OCI-LY1 (cell line): ENCODE results near the gene EMD.
A peak's percentile ranks its signal among the peaks of the same experiment; 100 is the strongest.

Experiments
- H2AFZ ChIP-seq: fragments of 200-600 bp; sonication (generic), shearing (Covaris generic); 2 replicates; pipeline ENCODE4 v1.6.0; 2014; ENCODE audit warnings: antibody characterized with exemption, mild to moderate bottlenecking, low read length
- H3F3A ChIP-seq: fragments of 200-600 bp; sonication (generic), shearing (Covaris generic); 2 replicates; pipeline ENCODE4 v1.6.0; 2014; ENCODE audit warnings: mild to moderate bottlenecking, antibody characterized with exemption, low read length, moderate library complexity; ENCODE audit not compliant: insufficient read depth
- H3K27ac ChIP-seq: fragments of 200-600 bp; sonication (generic); 2 replicates; pipeline ENCODE4 v1.5.1; 2014; ENCODE audit warnings: low read length, mixed run types, mild to moderate bottlenecking, low read depth; ENCODE audit not compliant: poor library complexity, severe bottlenecking
- H3K27me3 ChIP-seq: fragments of 200-600 bp; sonication (generic); 2 replicates; pipeline ENCODE4 v1.6.0; 2014; ENCODE audit warnings: antibody characterized with exemption, mild to moderate bottlenecking, low read length, moderate library complexity; ENCODE audit not compliant: insufficient read depth
- H3K36me3 ChIP-seq: fragments of 200-600 bp; sonication (generic); 2 replicates; pipeline ENCODE4 v1.6.1; 2014; ENCODE audit warnings: mild to moderate bottlenecking, antibody characterized with exemption, low read length, moderate library complexity, mixed read lengths; ENCODE audit not compliant: insufficient read depth
- H3K4me1 ChIP-seq: fragments of 200-600 bp; sonication (generic); 2 replicates; pipeline ENCODE4 v1.5.1; 2014; ENCODE audit warnings: mild to moderate bottlenecking, low read length, moderate library complexity; ENCODE audit not compliant: insufficient read depth, severe bottlenecking
- H3K4me2 ChIP-seq: fragments of 200-600 bp; sonication (generic), shearing (Covaris generic); 2 replicates; pipeline ENCODE4 v1.6.1; 2014; ENCODE audit warnings: low read length
- H3K4me3 ChIP-seq: fragments of 200-600 bp; sonication (generic); 2 replicates; pipeline ENCODE4 v1.5.1; 2014; ENCODE audit warnings: low read length, low read depth, mild to moderate bottlenecking, mixed read lengths; ENCODE audit not compliant: poor library complexity, severe bottlenecking
- H3K79me2 ChIP-seq: fragments of 200-600 bp; shearing (Covaris generic); 2 replicates; pipeline ENCODE4 v1.6.1; 2016; ENCODE audit warnings: mixed run types, low read length, mixed read lengths; ENCODE audit not compliant: insufficient read depth
- H3K9ac ChIP-seq: fragments of 200-600 bp; sonication (generic), shearing (Covaris generic); 2 replicates; pipeline ENCODE4 v1.6.1; 2014; ENCODE audit warnings: mild to moderate bottlenecking, low read length, mixed read lengths
- H3K9me2 ChIP-seq: fragments of 200-600 bp; sonication (generic), shearing (Covaris generic); 2 replicates; pipeline ENCODE4 v1.6.1; 2014; ENCODE audit warnings: low read depth, mild to moderate bottlenecking, low read length, mixed read lengths
- H3K9me3 ChIP-seq: fragments of 200-600 bp; shearing (Covaris generic); 2 replicates; pipeline ENCODE4 v1.6.1; 2014; ENCODE audit warnings: low read length, mixed read lengths
- H4K20me1 ChIP-seq: fragments of 200-600 bp; sonication (generic), shearing (Covaris generic); 2 replicates; pipeline ENCODE4 v1.6.0; 2016; ENCODE audit warnings: mild to moderate bottlenecking, low read length; ENCODE audit not compliant: insufficient read depth
- CTCF ChIP-seq: fragments of 200-600 bp; sonication (generic), shearing (Covaris generic); IDR thresholded peaks from 2 replicates; pipeline ENCODE4 v1.5.1; 2017; ENCODE audit warnings: mild to moderate bottlenecking, antibody characterized with exemption, low read length, moderate library complexity, mixed read lengths
- EZH2 ChIP-seq: fragments of 200-600 bp; sonication (generic), shearing (Covaris generic); IDR thresholded peaks from 2 replicates; pipeline ENCODE4 v1.8.0; 2017; ENCODE audit warnings: borderline replicate concordance, mixed run types, mild to moderate bottlenecking, antibody characterized with exemption, low read length, moderate library complexity, mixed read lengths

The EMD gene

GRCh38 chrX:154429711-154430110, 50.6 kb downstream of the EMD start:
- no peaks in the 10 kb centered on the region for H3K9me3 ChIP-seq
- H3K79me2 ChIP-seq = no peaks in the 10 kb centered on the region
- no peaks in the 10 kb centered on the region for H3K27me3 ChIP-seq
- H3K9ac ChIP-seq = peak overlapping the region; percentile 87; the same call in 1 of the 2 replicates
- H3F3A ChIP-seq = no peaks in the 10 kb centered on the region
- no peak overlapping the region for H3K27ac ChIP-seq
- no peaks in the 10 kb centered on the region for H3K9me2 ChIP-seq
- no peak overlapping the region for H2AFZ ChIP-seq
- peaks cover 15% of the 10 kb centered on the region; the same call in 1 of the 2 replicates for H3K36me3 ChIP-seq
- H4K20me1 ChIP-seq = no peaks in the 10 kb centered on the region
- TF ChIP-seq CTCF = no peak
- TF ChIP-seq EZH2 = no peak
- H3K4me2 ChIP-seq = peak overlapping the region; percentile 98
- peak overlapping the region; percentile 85 for H3K4me3 ChIP-seq
- H3K4me1 ChIP-seq = peaks cover 16% of the 10 kb centered on the region

- Histone ChIP-seq H3K9me3 (no peaks in the 10 kb centered on the region), H4K20me1 (no peaks in the 10 kb centered on the region), H3K36me3 (peaks cover 21% of the 10 kb centered on the region; the same call in 1 of the 2 replicates), H3K4me1 (peaks cover 16% of the 10 kb centered on the region), H3K9ac (no peak overlapping the region), H3K27ac (no peak overlapping the region), H3K79me2 (no peaks in the 10 kb centered on the region), H3K4me3 (no peak overlapping the region), H3K4me2 (no peak overlapping the region), H3K9me2 (no peaks in the 10 kb centered on the region), H3K27me3 (no peaks in the 10 kb centered on the region), H3F3A (no peaks in the 10 kb centered on the region), H2AFZ (no peak overlapping the region)
- TF ChIP-seq CTCF (no peak), EZH2 (no peak)
Measured at GRCh38 chrX:154430479-154430878, 51.4 kb downstream of the EMD start.

- no peaks in the 10 kb centered on the region for H3K9me3 ChIP-seq
- no peaks in the 10 kb centered on the region for H4K20me1 ChIP-seq
- peaks cover 22% of the 10 kb centered on the region; the same call in 1 of the 2 replicates for H3K36me3 ChIP-seq
- TF ChIP-seq CTCF (no peak), EZH2 (no peak)
- no peak overlapping the region for H3K27ac ChIP-seq
- H3K9me2 ChIP-seq = no peaks in the 10 kb centered on the region
- peaks cover 18% of the 10 kb centered on the region for H3K4me1 ChIP-seq
- H3K4me3 ChIP-seq = no peak overlapping the region
- H3F3A ChIP-seq = no peaks in the 10 kb centered on the region
- no peak overlapping the region for H3K9ac ChIP-seq
- H3K27me3 ChIP-seq = no peaks in the 10 kb centered on the region
- H2AFZ ChIP-seq = no peak overlapping the region
- no peaks in the 10 kb centered on the region for H3K79me2 ChIP-seq
- H3K4me2 ChIP-seq = no peak overlapping the region
Measured at GRCh38 chrX:154430916-154431315, 51.8 kb downstream of the EMD start.
